Memory B cell (primary cell): ENCODE data around the gene DOLPP1.
"Not testable (repeated sequence)": the region's sequence is repeated elsewhere in the genome, so short reads cannot be mapped to it uniquely, and the experiment has no call there.

Experiments
- ATAC-seq: fragments of 150-1000 bp; cut with Tn5 transposase; 2 replicates; pipeline ENCODE4 v1.10.0; 2021; ENCODE audit warnings: low read depth, mild to moderate bottlenecking, moderate library complexity
- DNase-seq, 2 donors: peaks; one replicate each; pipeline ENCODE4 v3.0.0; 2022; ENCODE audit warnings: low spot score in 2 of 2
- H3K27ac Mint-ChIP-seq: one replicate; pipeline ENCODE4 v1.8.0; 2022; ENCODE audit warnings: mild to moderate bottlenecking, moderate library complexity, mixed read lengths
- H3K27me3 Mint-ChIP-seq: one replicate; pipeline ENCODE4 v1.8.0; 2022; ENCODE audit warnings: mixed read lengths
- H3K36me3 Mint-ChIP-seq: one replicate; pipeline ENCODE4 v1.8.0; 2022; ENCODE audit warnings: mild to moderate bottlenecking, mixed read lengths
- H3K4me1 Mint-ChIP-seq: one replicate; pipeline ENCODE4 v1.8.0; 2022; ENCODE audit warnings: mixed read lengths
- H3K4me3 Mint-ChIP-seq: one replicate; pipeline ENCODE4 v1.8.0; 2022; ENCODE audit warnings: mild to moderate bottlenecking, moderate library complexity, mixed read lengths
- H3K9me3 Mint-ChIP-seq: one replicate; pipeline ENCODE4 v1.8.0; 2022; ENCODE audit warnings: mixed read lengths

The DOLPP1 gene

DNA sequence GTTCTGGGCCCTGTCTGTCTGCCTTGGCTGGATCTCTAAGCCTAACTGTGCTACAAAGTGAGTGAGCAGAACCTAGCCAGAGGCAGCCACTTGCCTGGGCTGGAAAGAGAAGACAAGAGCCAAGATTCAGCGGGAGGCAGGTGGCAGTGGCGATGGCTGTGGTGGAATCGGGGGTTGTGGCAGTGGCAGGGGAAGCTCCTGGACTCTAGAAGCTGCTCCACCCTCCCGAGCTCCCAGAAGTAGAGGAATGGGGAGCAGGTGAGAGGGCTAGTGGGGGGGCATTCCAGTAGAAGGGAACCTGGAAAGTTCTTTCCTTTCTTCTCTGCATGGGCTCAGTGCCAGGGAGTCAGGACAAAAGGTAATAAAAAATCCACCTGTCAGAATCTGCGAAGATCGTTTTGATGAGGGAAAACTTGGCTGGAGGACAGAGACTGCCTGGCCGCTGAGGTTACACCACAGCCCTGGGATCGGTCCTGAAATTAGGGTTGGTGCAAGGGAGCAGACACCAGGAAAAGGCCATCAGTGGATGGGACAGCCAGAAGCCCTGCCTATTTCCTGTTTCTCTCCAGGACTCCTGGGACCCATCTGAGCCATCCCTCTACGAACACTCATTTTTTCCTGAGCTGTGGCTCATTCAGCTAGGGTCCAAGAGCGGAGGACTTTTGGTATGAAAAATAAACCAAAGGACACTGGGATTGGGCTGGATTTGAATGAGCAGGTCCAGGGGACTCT lies 28.1 kb downstream of the DOLPP1 start:
- H3K27ac Mint-ChIP-seq: no peak overlapping the region
- no peaks in the 10 kb centered on the region for H3K36me3 Mint-ChIP-seq
- peak overlapping the region; percentile 90 for H3K4me3 Mint-ChIP-seq
- no peaks in the 10 kb centered on the region for H3K9me3 Mint-ChIP-seq
- ATAC-seq: no peak
- no peak for DNase-seq
- peaks cover 10% of the 10 kb centered on the region for H3K4me1 Mint-ChIP-seq
- no peaks in the 10 kb centered on the region for H3K27me3 Mint-ChIP-seq

DNA sequence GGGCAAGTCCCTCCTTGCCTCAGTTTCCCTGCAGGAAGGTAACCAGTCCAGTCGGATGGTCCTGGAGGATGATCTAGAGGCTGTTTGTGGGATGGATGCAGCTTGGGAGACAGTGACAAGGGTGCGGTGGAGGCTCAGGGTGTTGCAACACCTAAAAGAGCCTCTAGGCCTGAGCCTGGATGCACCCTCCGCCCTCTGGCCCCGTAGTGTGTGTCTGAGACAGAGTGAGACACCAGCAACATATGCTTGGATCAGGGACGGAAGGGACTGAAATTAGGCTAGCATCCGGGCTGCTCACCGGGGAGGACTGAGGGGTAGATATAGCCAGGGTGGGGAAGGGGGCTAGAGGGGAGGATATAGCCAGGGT lies 28.6 kb downstream of the DOLPP1 start:
- Mint-ChIP-seq H3K27ac (no peak overlapping the region), H3K4me1 (peaks cover 10% of the 10 kb centered on the region), H3K9me3 (no peaks in the 10 kb centered on the region), H3K4me3 (peak overlapping the region; percentile 90), H3K27me3 (no peaks in the 10 kb centered on the region), H3K36me3 (no peaks in the 10 kb centered on the region)
- ATAC-seq (no peak), DNase-seq (peak in 1 of 2 donors; percentile 29)

DNA sequence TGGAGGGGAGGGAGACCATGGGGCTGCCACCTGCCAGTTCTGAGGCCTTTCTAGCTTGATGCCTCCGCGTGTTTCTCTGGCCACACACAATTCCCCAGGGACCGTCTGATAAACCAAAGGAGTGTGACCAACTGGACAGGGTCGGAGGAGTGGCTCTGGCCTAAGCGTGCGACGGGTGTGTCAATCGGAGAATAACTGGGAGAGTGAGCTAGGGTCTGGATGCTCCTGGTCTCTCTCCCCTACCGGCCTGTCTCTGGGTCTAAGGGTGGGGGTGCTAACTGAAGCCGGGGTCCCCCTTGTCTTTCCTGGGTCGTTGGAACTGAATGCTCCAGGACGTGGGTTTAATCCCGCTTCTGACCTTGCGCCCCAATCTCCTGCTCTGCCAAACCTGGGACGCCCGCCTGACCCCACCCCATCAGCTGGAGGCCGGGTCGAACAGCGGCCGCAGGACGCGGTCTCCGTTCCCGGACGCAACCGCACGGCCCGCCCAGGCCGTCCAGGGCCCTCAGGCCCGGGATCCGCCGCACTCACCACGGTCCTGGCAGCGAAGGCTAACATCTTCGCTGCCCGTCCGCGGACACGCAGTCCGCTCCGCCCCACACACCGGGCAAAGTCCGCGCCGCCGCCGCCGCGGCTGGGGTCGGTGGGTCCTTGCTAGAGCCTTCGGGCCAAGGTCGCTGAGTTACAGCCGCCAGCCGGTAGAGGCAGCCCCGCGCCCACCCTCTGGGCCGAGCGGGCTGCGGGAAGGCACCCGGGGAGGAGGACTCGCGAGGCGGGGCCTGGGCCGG lies 29.2 kb downstream of the DOLPP1 start:
- H3K4me1 Mint-ChIP-seq: peaks cover 10% of the 10 kb centered on the region

DNA sequence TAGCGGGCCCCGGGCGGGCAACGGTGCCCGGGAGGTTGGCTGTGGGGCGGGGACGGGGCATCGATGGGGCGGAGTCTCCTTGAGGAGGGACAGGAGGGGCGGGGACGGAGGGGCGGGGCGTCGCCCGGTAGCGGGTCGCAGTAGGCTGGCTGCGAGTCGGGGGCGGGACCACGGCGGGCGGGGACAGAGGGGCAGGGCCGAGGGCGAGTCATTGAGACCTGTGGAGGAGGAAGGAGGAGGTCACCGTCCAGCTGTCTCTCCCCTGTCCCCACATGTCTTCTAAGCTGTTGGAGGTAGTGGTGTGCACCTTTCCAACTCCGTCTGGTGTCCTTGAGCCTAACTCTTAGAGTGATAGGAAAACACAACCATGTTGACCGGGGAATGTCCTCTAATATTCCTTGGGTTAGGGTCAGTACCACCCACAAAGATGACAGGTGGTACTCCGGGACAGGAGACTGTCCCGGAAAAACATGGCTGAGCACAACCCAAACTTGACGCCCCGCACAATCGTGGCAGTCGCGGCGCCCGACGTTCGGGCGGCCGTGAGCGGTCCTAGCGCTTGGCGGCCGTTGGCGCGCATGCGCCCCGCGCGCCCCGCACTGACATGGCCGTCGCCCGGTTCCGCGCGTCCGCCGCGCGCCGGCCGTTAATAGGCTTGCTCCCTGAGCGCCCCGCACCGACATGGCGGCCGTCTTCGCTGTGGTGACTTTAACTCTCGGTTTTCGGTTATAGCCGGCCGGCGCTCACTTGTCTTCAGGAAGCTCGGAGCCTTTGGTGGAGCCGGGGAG lies 30.0 kb downstream of the DOLPP1 start, which contains the start of the genes CRAT and PTPA:
TSS of gene CRAT (minus strand) at position 54 of the 788 bp plus-strand sequence. CDS start 284 bp downstream, outside the sequence.
TSS of gene PTPA (plus strand) at position 676 of the 788 bp plus-strand sequence. CDS start 186 bp downstream, outside the sequence.
- Mint-ChIP-seq H3K9me3 (no peaks in the 10 kb centered on the region), H3K36me3 (no peaks in the 10 kb centered on the region), H3K27me3 (no peaks in the 10 kb centered on the region), H3K27ac (peak within 1 kb of the TSS; percentile 91), H3K4me1 (peaks cover 10% of the 10 kb centered on the region), H3K4me3 (peak within 1 kb of the TSS; percentile 92)
- DNase-seq (peak; percentile 85 to 92), ATAC-seq (peak; percentile 84)

More for the DNA sequence above, 29.2 kb downstream of the DOLPP1 start:
- peak in 1 of 2 donors; percentile 38 for DNase-seq
- H3K36me3 Mint-ChIP-seq: no peaks in the 10 kb centered on the region
- peak overlapping the region; percentile 92 for H3K4me3 Mint-ChIP-seq
- peak overlapping the region; percentile 91 for H3K27ac Mint-ChIP-seq
- no peaks in the 10 kb centered on the region for H3K27me3 Mint-ChIP-seq
- H3K9me3 Mint-ChIP-seq: no peaks in the 10 kb centered on the region
- ATAC-seq: no peak

DNA sequence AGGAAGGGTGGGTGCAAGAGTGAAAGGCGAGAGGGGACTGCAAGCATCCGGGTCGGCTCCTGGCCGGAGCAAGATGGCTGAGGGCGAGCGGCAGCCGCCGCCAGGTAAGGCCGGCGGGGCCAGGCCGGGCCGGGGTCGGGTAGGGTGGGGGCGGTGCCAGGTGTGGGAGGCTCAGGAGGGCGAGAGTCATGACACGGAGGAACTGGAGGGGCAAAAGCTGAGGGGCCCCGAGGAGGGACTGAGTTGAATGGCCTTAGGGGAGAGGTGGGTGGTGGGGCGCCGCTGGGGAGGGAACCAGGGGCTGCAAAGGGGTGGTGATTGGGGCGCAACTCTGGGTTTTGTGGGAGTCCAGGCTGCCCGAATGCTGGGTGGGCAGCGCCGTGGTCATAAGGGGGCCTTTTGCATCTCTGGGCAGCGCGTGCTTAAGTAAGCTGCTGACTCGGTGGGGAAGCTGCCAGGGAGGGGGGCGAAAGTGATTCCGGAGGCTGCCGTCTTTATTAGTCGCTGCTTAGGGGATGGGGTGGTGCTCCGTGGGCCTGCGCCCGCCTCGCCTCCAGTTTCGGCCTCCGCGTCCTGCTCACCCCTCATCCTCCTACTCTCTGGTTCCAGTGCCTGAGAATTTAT lies 30.7 kb downstream of the DOLPP1 start:
- no peaks in the 10 kb centered on the region for H3K27me3 Mint-ChIP-seq
- H3K27ac Mint-ChIP-seq: peak overlapping the region; percentile 91
- H3K36me3 Mint-ChIP-seq: no peaks in the 10 kb centered on the region
- peak; percentile 0 for ATAC-seq
- no peaks in the 10 kb centered on the region for H3K9me3 Mint-ChIP-seq
- peaks cover 10% of the 10 kb centered on the region for H3K4me1 Mint-ChIP-seq
- DNase-seq: no peak
- H3K4me3 Mint-ChIP-seq: peak overlapping the region; percentile 92

DNA sequence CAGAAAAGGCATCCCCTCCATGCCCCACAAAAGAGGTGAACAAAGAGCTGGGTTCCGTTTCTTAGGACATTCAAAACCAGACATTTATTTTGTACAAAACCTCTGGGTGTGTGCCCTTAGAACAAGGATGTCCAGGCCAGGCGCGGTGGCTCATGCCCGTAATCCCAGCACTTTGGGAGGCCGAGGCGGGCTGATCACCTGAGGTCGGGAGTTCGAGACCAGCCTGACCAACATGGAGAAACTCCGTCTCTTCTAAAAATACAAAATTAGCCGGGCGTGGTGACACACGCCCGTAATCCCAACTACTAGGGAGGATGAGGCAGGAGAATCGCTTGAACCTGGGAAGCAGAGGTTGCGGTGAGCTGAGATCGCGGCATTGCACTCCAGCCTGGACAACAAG lies 31.6 kb downstream of the DOLPP1 start:
- ATAC-seq, H3K36me3 Mint-ChIP-seq, H3K27me3 Mint-ChIP-seq, H3K27ac Mint-ChIP-seq, DNase-seq, H3K9me3 Mint-ChIP-seq, H3K4me1 Mint-ChIP-seq: not testable (repeated sequence)
- H3K4me3 Mint-ChIP-seq: peak overlapping the region; percentile 92

DNA sequence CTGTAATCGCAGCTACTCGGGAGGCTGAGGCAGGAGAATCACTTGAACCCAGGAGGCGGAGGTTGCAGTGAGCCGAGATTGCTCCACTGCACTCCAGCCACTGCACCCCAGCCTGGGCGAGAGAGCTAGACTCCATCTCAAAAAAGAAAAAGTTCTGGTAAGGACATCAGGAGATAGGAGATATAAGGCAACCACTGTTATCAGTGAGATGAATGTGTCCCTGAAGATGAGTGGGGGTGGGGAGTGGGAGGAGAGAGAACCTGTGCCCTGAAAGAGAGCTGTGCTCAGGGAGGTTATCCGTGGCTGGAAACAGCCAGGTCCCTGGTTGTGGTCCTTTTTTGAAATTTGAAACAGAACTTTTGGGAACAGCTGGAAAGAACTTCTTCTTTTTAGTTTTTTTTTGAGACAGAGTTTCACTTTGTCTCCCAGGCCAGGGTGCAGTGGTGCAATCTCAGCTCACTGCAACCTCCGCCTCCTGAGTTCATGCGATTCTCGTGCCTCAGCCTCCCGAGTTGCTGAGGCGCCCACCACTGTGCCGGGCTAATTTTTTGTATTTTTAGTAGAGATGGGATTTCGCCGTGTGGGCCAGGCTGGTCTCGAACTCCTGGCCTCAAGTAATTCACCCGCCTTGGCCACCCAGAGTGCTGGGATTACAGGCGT lies 32.9 kb downstream of the DOLPP1 start:
- Mint-ChIP-seq H3K27me3 (no peaks in the 10 kb centered on the region), H3K4me3 (no peak overlapping the region), H3K4me1 (peaks cover 10% of the 10 kb centered on the region)

DNA sequence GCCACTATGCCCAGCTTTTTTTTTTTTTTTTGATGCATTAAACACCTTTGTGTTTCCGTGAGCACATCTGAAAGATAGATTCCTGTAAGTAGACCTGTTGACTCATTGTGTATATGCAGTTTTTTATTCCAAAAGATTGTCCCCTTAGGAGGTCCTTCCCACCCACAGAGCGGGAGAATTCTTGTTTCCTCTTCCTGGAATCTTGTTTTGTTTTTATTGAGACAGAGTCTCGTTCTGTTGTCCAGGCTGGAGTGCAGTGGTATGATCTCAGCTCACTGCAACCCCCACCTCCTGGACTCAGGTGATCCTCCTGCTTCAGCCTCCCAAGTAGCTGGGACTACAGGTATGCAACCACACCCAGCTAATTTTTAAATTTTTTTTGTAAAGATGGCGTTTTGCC lies 37.9 kb downstream of the DOLPP1 start:
- Mint-ChIP-seq H3K36me3 (peaks cover 8% of the 10 kb centered on the region), H3K9me3 (no peaks in the 10 kb centered on the region), H3K4me3 (no peak overlapping the region), H3K4me1 (peaks cover 4% of the 10 kb centered on the region), H3K27me3 (no peaks in the 10 kb centered on the region), H3K27ac (no peak overlapping the region)
- ATAC-seq (no peak), DNase-seq (no peak)

More for the DNA sequence above, 32.9 kb downstream of the DOLPP1 start:
- no peaks in the 10 kb centered on the region for H3K9me3 Mint-ChIP-seq
- no peak overlapping the region for H3K27ac Mint-ChIP-seq
- H3K36me3 Mint-ChIP-seq: no peaks in the 10 kb centered on the region
- DNase-seq: no peak
- no peak for ATAC-seq

DNA sequence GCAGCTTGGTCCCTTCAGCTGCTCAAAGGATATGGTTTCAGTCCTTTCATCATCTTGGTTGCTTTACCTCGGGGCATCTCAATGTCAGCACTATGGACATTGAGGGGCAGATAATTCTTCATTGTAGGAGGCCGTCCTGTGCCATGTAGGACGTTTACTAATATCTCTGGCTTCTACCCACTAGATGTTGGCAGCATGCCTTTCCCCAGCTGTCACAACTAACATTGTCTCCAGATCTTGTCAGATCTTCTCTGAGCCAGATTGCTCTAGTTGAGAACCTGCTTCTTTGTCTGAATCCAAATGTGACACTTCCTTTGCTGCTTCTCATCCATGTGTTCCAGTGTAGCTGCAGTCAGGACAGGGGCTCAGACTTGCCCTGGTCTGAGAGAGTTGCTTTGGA lies 40.6 kb downstream of the DOLPP1 start:
- no peaks in the 10 kb centered on the region for H3K27me3 Mint-ChIP-seq
- no peak overlapping the region for H3K27ac Mint-ChIP-seq
- ATAC-seq (no peak), DNase-seq (no peak)
- H3K36me3 Mint-ChIP-seq: peaks cover 8% of the 10 kb centered on the region
- H3K4me1 Mint-ChIP-seq: peaks cover 4% of the 10 kb centered on the region
- no peak overlapping the region for H3K4me3 Mint-ChIP-seq
- no peaks in the 10 kb centered on the region for H3K9me3 Mint-ChIP-seq

DNA sequence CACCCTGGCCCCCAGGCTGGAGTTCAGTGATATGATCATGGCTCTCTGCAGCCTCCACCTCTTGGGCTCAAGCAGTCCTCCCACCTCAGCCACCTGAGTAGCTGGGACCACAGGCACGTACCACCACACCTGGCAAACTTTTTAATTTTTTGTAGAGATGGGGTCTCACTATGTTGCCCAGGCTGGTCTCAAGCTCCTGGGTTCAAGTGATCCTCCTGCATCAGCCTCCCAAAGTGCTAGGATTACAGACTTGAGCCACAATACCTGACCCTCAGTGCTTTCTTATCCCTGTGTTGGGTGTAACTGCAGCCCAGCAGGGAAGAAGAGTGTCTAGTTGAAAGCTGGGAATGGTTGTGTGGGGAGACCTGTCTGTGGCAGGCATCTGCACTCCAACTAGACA lies 41.2 kb downstream of the DOLPP1 start:
- peaks cover 4% of the 10 kb centered on the region for H3K4me1 Mint-ChIP-seq
- H3K9me3 Mint-ChIP-seq: no peaks in the 10 kb centered on the region
- H3K4me3 Mint-ChIP-seq: no peak overlapping the region
- no peaks in the 10 kb centered on the region for H3K27me3 Mint-ChIP-seq
- no peak overlapping the region for H3K27ac Mint-ChIP-seq
- DNase-seq (no peak), ATAC-seq (no peak)
- peaks cover 8% of the 10 kb centered on the region for H3K36me3 Mint-ChIP-seq

DNA sequence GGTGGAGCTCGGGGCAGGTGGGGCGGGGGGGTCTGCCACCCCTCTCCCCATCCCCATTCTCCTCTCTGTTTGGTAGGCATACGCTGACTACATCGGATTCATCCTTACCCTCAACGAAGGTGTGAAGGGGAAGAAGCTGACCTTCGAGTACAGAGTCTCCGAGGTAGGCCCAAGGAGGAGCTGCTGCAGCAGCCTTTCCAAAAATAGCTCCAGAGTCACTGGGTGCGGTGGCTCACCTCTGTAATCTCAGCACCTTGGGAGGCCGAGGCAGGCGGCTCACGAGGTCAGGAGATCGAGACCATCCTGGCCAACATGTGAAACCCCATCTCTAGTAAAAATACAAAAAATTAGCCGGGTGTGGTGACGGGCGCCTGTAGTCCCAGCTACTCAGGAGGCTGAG lies 42.1 kb downstream of the DOLPP1 start:
- not testable (repeated sequence) for H3K4me1 Mint-ChIP-seq, H3K27ac Mint-ChIP-seq, H3K4me3 Mint-ChIP-seq, H3K27me3 Mint-ChIP-seq, H3K9me3 Mint-ChIP-seq, ATAC-seq, DNase-seq
- H3K36me3 Mint-ChIP-seq: peaks cover 12% of the 10 kb centered on the region

DNA sequence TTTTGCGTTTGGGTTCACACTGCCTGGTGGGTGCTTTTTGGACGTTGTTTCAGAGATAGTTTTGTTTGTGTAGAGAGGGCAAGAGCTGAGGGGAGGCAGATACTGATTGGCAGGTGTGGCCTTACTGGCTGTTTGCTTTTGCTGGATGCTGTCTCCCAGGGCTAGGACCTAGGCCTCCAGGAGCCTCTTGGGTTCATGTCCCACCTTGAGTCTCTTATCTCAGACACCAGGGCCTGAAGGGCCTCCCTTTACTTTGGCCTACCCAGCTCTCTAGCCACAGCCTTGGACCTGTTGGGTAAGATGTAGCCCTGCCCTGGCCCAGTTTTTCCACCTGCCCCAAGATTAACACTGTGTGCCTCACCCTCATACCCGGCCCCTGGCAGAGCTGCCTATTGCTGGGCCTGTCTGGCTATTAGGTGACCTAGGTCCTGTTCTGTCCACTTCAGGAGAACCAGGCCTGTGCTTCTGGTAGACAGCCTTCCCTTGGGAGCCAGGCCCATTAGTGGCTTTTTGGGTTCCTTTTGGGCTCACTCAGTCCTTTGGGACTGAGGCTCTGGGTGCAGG lies 43.7 kb downstream of the DOLPP1 start:
- H3K9me3 Mint-ChIP-seq: no peaks in the 10 kb centered on the region
- H3K36me3 Mint-ChIP-seq: peaks cover 16% of the 10 kb centered on the region
- DNase-seq (no peak), ATAC-seq (no peak)
- no peaks in the 10 kb centered on the region for H3K27me3 Mint-ChIP-seq
- H3K4me3 Mint-ChIP-seq: no peak overlapping the region
- peaks cover 4% of the 10 kb centered on the region for H3K4me1 Mint-ChIP-seq
- no peak overlapping the region for H3K27ac Mint-ChIP-seq

DNA sequence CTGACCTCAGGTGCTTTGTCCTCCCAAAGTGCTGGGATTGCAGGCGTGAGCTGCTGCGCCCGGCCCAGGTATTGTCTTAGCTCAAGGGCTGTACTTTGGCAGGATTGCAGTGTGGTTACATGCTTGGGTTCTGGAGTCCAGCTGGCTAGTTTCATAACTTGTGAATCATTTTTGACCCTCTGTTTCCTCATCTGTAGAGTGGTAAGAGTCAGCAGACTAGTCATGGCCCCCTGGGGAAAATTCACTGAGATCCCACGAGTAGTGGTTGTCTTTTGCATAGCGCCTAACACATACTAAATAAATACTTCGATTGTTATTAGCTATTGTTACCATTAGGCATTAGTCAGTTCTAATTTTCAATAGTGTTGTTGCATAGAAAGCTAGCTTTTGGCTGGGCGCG lies 44.6 kb downstream of the DOLPP1 start:
- H3K4me3 Mint-ChIP-seq: no peak overlapping the region
- H3K27me3 Mint-ChIP-seq: no peaks in the 10 kb centered on the region
- no peaks in the 10 kb centered on the region for H3K9me3 Mint-ChIP-seq
- DNase-seq (no peak), ATAC-seq (no peak)
- H3K4me1 Mint-ChIP-seq: peaks cover 4% of the 10 kb centered on the region
- H3K36me3 Mint-ChIP-seq: peaks cover 16% of the 10 kb centered on the region
- H3K27ac Mint-ChIP-seq: no peak overlapping the region
